ENCODE results near the gene MGAT4B.

MGAT4B gene

DNA sequence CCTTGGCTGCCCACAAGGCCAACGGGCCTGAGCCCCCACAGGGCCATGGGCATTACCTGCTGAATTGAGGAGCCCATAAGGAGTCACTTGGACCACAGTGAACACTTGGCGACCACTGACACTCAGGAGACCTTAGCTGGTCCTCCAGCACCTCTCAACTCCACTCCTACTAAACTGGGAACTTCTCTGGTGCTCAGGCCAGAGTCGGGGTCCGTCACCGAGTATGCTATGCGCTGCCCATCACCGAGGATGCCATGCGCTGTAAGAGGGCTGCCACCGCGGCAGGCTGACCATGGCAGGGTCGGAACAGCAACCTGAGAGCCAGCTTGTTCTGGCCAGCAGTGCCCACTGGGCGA lies 13.4 kb upstream of the MGAT4B start:
- no peak for DNase-seq
- Histone ChIP-seq H3K4me2 (ENCODE audit: low read length) (no peak overlapping the region), H3K79me2 (ENCODE audit: control insufficient read depth, insufficient read depth, low read length) (peaks cover 12% of the 10 kb centered on the region), H2BK15ac (replicated peaks; ENCODE audit: low read depth) (no peak overlapping the region), H4K5ac (ENCODE audit: low read length) (no peak overlapping the region), H3K27me3 (ENCODE audit: insufficient read depth, low read length, poor library complexity) (no peaks in the 10 kb centered on the region), H3K36me3 (ENCODE audit: control insufficient read depth, insufficient read depth, low read length) (peaks cover 5% of the 10 kb centered on the region), H4K8ac (ENCODE audit: low read depth, low read length) (no peak overlapping the region), H3K4me1 (ENCODE audit: control insufficient read depth, low read depth, low read length) (peaks cover 14% of the 10 kb centered on the region), H2AK5ac (ENCODE audit: low read length) (peak overlapping the region; percentile 47), H3K56ac (ENCODE audit: low read length) (peak overlapping the region; percentile 47), H3K4ac (ENCODE audit: low read depth, low read length) (peak overlapping the region; percentile 43), H2BK5ac (ENCODE audit: low read length) (peak overlapping the region; percentile 72), H3K23ac (ENCODE audit: low read length) (peak overlapping the region; percentile 48), H3K4me3 (ENCODE audit: low read length) (no peak overlapping the region), H2BK120ac (ENCODE audit: low read depth, low read length) (peak overlapping the region; percentile 62), H3K79me1 (ENCODE audit: low read length) (peaks cover 14% of the 10 kb centered on the region), H3K27ac (ENCODE audit: low read depth, low read length) (peak overlapping the region; percentile 61), H3K9ac (ENCODE audit: low read length) (peak overlapping the region; percentile 60), H3K18ac (ENCODE audit: low read length) (peak overlapping the region; percentile 75)
- no CpG with 5 or more reads among the region's 12 CpGs for WGBS (ENCODE audit: extremely low coverage, insufficient coverage, low lambda C conversion rate)

DNA sequence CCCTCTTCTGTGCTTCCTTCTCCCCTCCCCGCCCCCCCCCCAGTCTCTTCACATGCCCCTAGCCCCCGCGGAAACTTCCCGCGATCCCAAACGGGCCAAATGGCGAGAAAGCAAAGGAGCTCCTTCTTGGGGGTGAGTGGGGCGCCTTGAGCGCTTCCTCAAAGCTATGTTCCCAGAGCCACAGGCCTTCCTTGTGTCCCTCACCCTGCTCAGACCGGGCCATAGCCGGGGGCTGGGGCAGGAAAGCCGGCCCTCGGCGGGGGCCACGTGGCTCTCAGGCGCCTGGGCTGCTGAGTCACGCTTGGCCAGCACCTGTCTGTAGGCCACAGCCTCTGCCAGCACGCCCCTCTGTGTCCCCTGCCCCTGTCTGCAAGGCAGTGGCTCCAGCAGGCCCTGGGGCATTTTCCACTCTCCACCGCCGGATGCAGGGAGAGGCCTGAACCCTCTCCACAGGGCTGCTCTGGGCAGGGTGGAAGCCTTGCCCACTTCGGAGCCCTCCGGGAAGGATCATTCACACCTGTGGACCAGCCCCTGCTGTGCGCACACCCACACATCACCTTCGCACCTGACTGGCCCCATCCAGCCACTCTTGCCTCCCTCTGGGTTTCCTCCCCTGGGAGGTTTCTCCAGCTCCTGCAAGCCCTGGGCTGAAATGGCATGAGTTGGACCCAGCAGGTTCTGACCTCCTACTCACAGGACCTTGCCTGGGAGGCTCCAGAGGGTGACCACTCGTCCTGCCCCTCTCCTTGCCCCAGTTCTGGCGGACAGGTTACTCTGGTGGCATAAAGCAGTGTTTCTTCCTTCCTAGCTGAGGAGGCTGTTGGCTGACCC lies 12.8 kb upstream of the MGAT4B start:
- Histone ChIP-seq H4K8ac (ENCODE audit: low read depth, low read length) (no peak overlapping the region), H4K5ac (ENCODE audit: low read length) (no peak overlapping the region), H2BK5ac (ENCODE audit: low read length) (peak overlapping the region; percentile 72), H3K27ac (ENCODE audit: low read depth, low read length) (peak overlapping the region; percentile 61), H3K4me1 (ENCODE audit: control insufficient read depth, low read depth, low read length) (peaks cover 14% of the 10 kb centered on the region), H3K18ac (ENCODE audit: low read length) (peak overlapping the region; percentile 75), H3K27me3 (ENCODE audit: insufficient read depth, low read length, poor library complexity) (no peaks in the 10 kb centered on the region), H3K36me3 (ENCODE audit: control insufficient read depth, insufficient read depth, low read length) (peaks cover 3% of the 10 kb centered on the region), H3K4me3 (ENCODE audit: low read length) (no peak overlapping the region), H3K4me2 (ENCODE audit: low read length) (no peak overlapping the region), H2BK120ac (ENCODE audit: low read depth, low read length) (peak overlapping the region; percentile 31), H3K23ac (ENCODE audit: low read length) (no peak overlapping the region), H3K79me2 (ENCODE audit: control insufficient read depth, insufficient read depth, low read length) (peaks cover 12% of the 10 kb centered on the region), H2AK5ac (ENCODE audit: low read length) (peak overlapping the region; percentile 47), H3K9ac (ENCODE audit: low read length) (peak overlapping the region; percentile 60), H3K79me1 (ENCODE audit: low read length) (peaks cover 14% of the 10 kb centered on the region), H3K4ac (ENCODE audit: low read depth, low read length) (peak overlapping the region; percentile 92), H2BK15ac (replicated peaks; ENCODE audit: low read depth) (no peak overlapping the region), H3K56ac (ENCODE audit: low read length) (peak overlapping the region; percentile 47)
- no CpG with 5 or more reads among the region's 26 CpGs for WGBS (ENCODE audit: extremely low coverage, insufficient coverage, low lambda C conversion rate)
- peak; percentile 94 for DNase-seq

DNA sequence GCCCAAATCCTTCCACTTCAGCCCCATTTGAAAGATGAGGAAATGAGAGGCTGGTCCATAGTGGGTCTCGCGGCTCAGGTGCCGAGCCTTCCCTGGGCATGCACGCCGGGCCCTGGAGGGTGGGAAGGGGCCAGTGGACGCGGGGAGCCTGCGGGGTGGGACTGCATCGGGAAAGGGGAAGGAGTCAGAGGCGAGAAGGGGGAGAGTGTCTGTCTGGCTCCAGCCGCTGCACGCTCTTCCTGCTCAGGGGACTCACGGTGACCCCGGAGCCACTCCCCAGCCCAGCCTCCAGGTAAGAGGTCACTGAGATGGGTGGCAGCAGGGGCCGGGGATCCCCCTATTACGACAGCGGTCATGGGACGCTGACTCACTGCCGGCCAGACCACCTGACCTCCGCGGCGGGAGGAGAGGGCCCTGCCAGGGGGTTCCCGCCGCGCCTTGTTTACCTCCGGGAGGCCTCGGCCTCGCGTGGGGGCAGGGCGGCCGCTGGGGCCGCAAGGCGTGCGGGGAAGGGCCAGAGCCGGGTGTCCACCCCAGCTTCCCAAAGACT lies 12.2 kb upstream of the MGAT4B start:
- H3K27ac ChIP-seq (ENCODE audit: low read depth, low read length), result peak overlapping the region; percentile 61

DNA sequence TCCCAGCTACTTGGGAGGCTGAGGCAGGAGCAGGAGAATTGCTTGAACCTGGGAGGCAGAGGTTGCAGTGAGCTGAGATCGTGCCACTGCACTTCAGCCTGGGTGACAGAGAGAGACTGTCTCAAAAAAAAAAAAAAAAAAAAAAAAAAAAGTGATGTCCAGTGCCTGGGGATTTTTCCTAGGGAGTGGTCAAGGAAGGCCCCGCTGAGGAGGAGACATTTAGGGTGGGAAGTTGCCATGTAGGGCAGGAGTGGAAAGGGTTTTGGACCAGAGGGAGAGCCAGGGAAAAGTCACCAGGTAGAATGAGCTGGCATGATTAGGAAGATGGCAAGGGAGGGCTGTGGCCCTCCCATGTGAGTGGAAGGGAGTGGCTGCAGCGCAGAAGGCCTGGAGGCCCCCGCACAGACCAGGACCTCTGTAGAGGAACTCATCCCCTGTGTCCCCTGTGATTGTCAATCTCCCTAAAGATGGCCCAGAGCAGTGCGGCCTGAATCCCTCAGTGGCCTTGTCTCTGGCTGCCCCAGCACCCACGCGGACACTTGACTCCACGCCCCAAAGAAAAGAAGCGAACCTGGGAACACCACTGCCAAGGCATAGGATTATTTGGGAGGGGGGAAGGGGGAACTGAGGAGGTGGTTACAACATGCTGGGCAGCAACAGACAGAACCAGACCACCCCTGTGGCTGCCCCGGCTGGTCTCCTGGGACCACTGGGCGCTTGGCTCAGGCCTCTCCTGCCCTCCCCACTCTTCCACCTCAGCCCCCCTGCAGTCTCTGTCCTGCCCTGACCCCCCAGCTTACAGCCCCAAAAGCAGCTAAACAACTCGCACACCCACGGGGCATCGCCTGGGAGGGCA lies 11.5 kb upstream of the MGAT4B start:
- no peak overlapping the region for H4K8ac ChIP-seq (ENCODE audit: low read depth, low read length)
- peaks cover 9% of the 10 kb centered on the region for H3K79me1 ChIP-seq (ENCODE audit: low read length)
- H3K4me2 ChIP-seq (ENCODE audit: low read length), result peak overlapping the region; percentile 23
- H3K27ac ChIP-seq (ENCODE audit: low read depth, low read length), result peak overlapping the region; percentile 61
- H3K9ac ChIP-seq (ENCODE audit: low read length), result peak overlapping the region; percentile 33
- H2AK5ac ChIP-seq (ENCODE audit: low read length), result no peak overlapping the region
- no peak overlapping the region for H3K23ac ChIP-seq (ENCODE audit: low read length)
- H3K79me2 ChIP-seq (ENCODE audit: control insufficient read depth, insufficient read depth, low read length), result peaks cover 12% of the 10 kb centered on the region
- H2BK120ac ChIP-seq (ENCODE audit: low read depth, low read length), result no peak overlapping the region
- no peaks in the 10 kb centered on the region for H3K27me3 ChIP-seq (ENCODE audit: insufficient read depth, low read length, poor library complexity)
- no peak overlapping the region for H2BK5ac ChIP-seq (ENCODE audit: low read length)
- peaks cover 14% of the 10 kb centered on the region for H3K4me1 ChIP-seq (ENCODE audit: control insufficient read depth, low read depth, low read length)
- H3K56ac ChIP-seq (ENCODE audit: low read length), result peak overlapping the region; percentile 47
- no peaks in the 10 kb centered on the region for H3K36me3 ChIP-seq (ENCODE audit: control insufficient read depth, insufficient read depth, low read length)
- no CpG with 5 or more reads among the region's 14 CpGs for WGBS (ENCODE audit: extremely low coverage, insufficient coverage, low lambda C conversion rate)
- H3K4me3 ChIP-seq (ENCODE audit: low read length), result no peak overlapping the region
- peak overlapping the region; percentile 75 for H3K18ac ChIP-seq (ENCODE audit: low read length)
- no peak overlapping the region for H2BK15ac ChIP-seq (replicated peaks; ENCODE audit: low read depth)
- DNase-seq, result peak; percentile 33
- no peak overlapping the region for H4K5ac ChIP-seq (ENCODE audit: low read length)
- H3K4ac ChIP-seq (ENCODE audit: low read depth, low read length), result no peak overlapping the region

More for the DNA sequence above, 12.2 kb upstream of the MGAT4B start:
- Histone ChIP-seq H2BK5ac (ENCODE audit: low read length) (no peak overlapping the region), H2BK15ac (replicated peaks; ENCODE audit: low read depth) (no peak overlapping the region), H3K4me3 (ENCODE audit: low read length) (no peak overlapping the region), H2BK120ac (ENCODE audit: low read depth, low read length) (peak overlapping the region; percentile 31), H2AK5ac (ENCODE audit: low read length) (no peak overlapping the region), H3K4me1 (ENCODE audit: control insufficient read depth, low read depth, low read length) (peaks cover 14% of the 10 kb centered on the region), H3K79me2 (ENCODE audit: control insufficient read depth, insufficient read depth, low read length) (peaks cover 12% of the 10 kb centered on the region), H3K79me1 (ENCODE audit: low read length) (peaks cover 12% of the 10 kb centered on the region), H4K5ac (ENCODE audit: low read length) (no peak overlapping the region), H3K4ac (ENCODE audit: low read depth, low read length) (peak overlapping the region; percentile 92), H3K9ac (ENCODE audit: low read length) (peak overlapping the region; percentile 33), H3K56ac (ENCODE audit: low read length) (peak overlapping the region; percentile 47), H3K23ac (ENCODE audit: low read length) (no peak overlapping the region), H3K18ac (ENCODE audit: low read length) (peak overlapping the region; percentile 75), H3K36me3 (ENCODE audit: control insufficient read depth, insufficient read depth, low read length) (peaks cover 1% of the 10 kb centered on the region), H4K8ac (ENCODE audit: low read depth, low read length) (no peak overlapping the region), H3K4me2 (ENCODE audit: low read length) (peak overlapping the region; percentile 23), H3K27me3 (ENCODE audit: insufficient read depth, low read length, poor library complexity) (no peaks in the 10 kb centered on the region)
- peak; percentile 85 for DNase-seq
- WGBS (ENCODE audit: extremely low coverage, insufficient coverage, low lambda C conversion rate), result no CpG with 5 or more reads among the region's 35 CpGs

DNA sequence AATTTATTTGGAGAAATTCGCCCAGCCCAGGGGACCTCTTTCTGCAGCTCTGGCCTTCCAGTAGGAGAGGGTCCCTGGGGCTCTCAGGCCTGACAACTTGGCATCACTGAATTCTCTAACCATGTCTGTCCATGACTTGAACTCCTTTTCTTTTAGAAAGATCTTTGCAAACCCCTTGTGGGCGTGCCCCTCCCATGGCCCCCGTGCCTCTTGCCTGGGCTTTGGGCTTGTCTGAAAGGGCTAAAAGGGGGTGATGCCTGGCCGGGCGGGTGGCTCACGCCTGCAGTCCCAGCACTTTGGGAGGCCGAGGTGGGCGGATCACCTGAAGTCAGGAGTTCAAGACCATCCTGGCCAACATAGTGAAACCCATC lies 10.8 kb upstream of the MGAT4B start:
- WGBS (ENCODE audit: extremely low coverage, insufficient coverage, low lambda C conversion rate), result no CpG with 5 or more reads among the region's 8 CpGs
- peak overlapping the region; percentile 78 for H3K56ac ChIP-seq (ENCODE audit: low read length)

More for the DNA sequence above, 10.8 kb upstream of the MGAT4B start:
- DNase-seq, result no peak
- no peak overlapping the region for H4K5ac ChIP-seq (ENCODE audit: low read length)
- H3K27ac ChIP-seq (ENCODE audit: low read depth, low read length), result no peak overlapping the region
- no peaks in the 10 kb centered on the region for H3K27me3 ChIP-seq (ENCODE audit: insufficient read depth, low read length, poor library complexity)
- H3K18ac ChIP-seq (ENCODE audit: low read length), result no peak overlapping the region
- H2AK5ac ChIP-seq (ENCODE audit: low read length), result no peak overlapping the region
- no peak overlapping the region for H2BK5ac ChIP-seq (ENCODE audit: low read length)
- no peak overlapping the region for H4K8ac ChIP-seq (ENCODE audit: low read depth, low read length)
- no peak overlapping the region for H3K23ac ChIP-seq (ENCODE audit: low read length)
- H3K4ac ChIP-seq (ENCODE audit: low read depth, low read length), result no peak overlapping the region
- H3K79me1 ChIP-seq (ENCODE audit: low read length), result peaks cover 4% of the 10 kb centered on the region
- no peak overlapping the region for H2BK15ac ChIP-seq (replicated peaks; ENCODE audit: low read depth)
- no peak overlapping the region for H3K4me3 ChIP-seq (ENCODE audit: low read length)
- H3K9ac ChIP-seq (ENCODE audit: low read length), result peak overlapping the region; percentile 65
- H3K4me2 ChIP-seq (ENCODE audit: low read length), result peak overlapping the region; percentile 30
- H3K36me3 ChIP-seq (ENCODE audit: control insufficient read depth, insufficient read depth, low read length), result no peaks in the 10 kb centered on the region
- peaks cover 7% of the 10 kb centered on the region for H3K79me2 ChIP-seq (ENCODE audit: control insufficient read depth, insufficient read depth, low read length)
- no peak overlapping the region for H2BK120ac ChIP-seq (ENCODE audit: low read depth, low read length)
- H3K4me1 ChIP-seq (ENCODE audit: control insufficient read depth, low read depth, low read length), result peaks cover 14% of the 10 kb centered on the region
